ENCODE measurements around the gene DYSF. TPM values are rescaled to one million over a fixed set of nuclear protein-coding genes. Genes with fewer than 3 reads are reported as not detected.

DYSF gene
- total RNA-seq, 4 donors from 2014 or later, result 4.2 to 12.0 (median 5.9) TPM

GRCh38 chr2:71687412-71687811, 234.1 kb downstream of the DYSF start:
- 78 to 83% methylated on average over 10 of the region's 10 CpGs for WGBS, 2 donors
- TF ChIP-seq CTCF (IDR thresholded peaks at IDR 0.05) (no peak), POLR2A (IDR thresholded peaks at IDR 0.05) (no peak), EP300 (IDR thresholded peaks at IDR 0.05) (no peak)
- Histone ChIP-seq H3K4me3 (no peak overlapping the region), H3K27ac (no peak overlapping the region), H3K27me3 (peaks cover 0 to 3% of the 10 kb centered on the region in 2 donors), H3K4me1 (no peaks in the 10 kb centered on the region), H3K36me3 (no peaks in the 10 kb centered on the region), H3K9me3 (no peaks in the 10 kb centered on the region)
- DNase-seq (ENCODE audit: low spot score in 2 of 2), result no peak

- no peak for TF ChIP-seq CTCF (IDR thresholded peaks at IDR 0.05)
- no peak for TF ChIP-seq POLR2A (IDR thresholded peaks at IDR 0.05)
- no peak for TF ChIP-seq EP300 (IDR thresholded peaks at IDR 0.05)
- no peaks in the 10 kb centered on the region for H3K4me1 ChIP-seq
- 90 to 98% methylated on average over 7 of the region's 7 CpGs for WGBS, 2 donors
- no peak for DNase-seq (ENCODE audit: low spot score in 2 of 2)
- no peaks in the 10 kb centered on the region for H3K9me3 ChIP-seq
- H3K36me3 ChIP-seq, result no peaks in the 10 kb centered on the region
- H3K27me3 ChIP-seq, result peaks cover 0 to 4% of the 10 kb centered on the region in 2 donors
- H3K27ac ChIP-seq, result no peak overlapping the region
- no peak overlapping the region for H3K4me3 ChIP-seq
Measured at GRCh38 chr2:71688530-71688929, 235.2 kb downstream of the DYSF start.

GRCh38 chr2:71689393-71689792, 236.0 kb downstream of the DYSF start:
- WGBS, 2 donors, result 68 to 72% methylated on average over 2 of the region's 2 CpGs
- H3K36me3 ChIP-seq, result no peaks in the 10 kb centered on the region
- no peak for TF ChIP-seq EP300 (IDR thresholded peaks at IDR 0.05)
- TF ChIP-seq CTCF (IDR thresholded peaks at IDR 0.05), result no peak
- TF ChIP-seq POLR2A (IDR thresholded peaks at IDR 0.05), result no peak

GRCh38 chr2:71689968-71690834, 236.8 kb downstream of the DYSF start:
- peaks cover 0 to 4% of the 10 kb centered on the region in 2 donors for H3K27me3 ChIP-seq
- WGBS, 2 donors, result 94% methylated on average over 21 of the region's 21 CpGs
- DNase-seq (ENCODE audit: low spot score in 2 of 2), result no peak

More at GRCh38 chr2:71689393-71689792, 236.0 kb downstream of the DYSF start:
- Histone ChIP-seq H3K4me1 (no peaks in the 10 kb centered on the region), H3K9me3 (no peaks in the 10 kb centered on the region), H3K27ac (no peak overlapping the region), H3K4me3 (no peak overlapping the region), H3K27me3 (peaks cover 0 to 4% of the 10 kb centered on the region in 2 donors)
- DNase-seq (ENCODE audit: low spot score in 2 of 2), result no peak

More at GRCh38 chr2:71689968-71690834, 236.8 kb downstream of the DYSF start:
- Histone ChIP-seq H3K27ac (no peak overlapping the region), H3K36me3 (no peaks in the 10 kb centered on the region), H3K4me1 (no peaks in the 10 kb centered on the region), H3K4me3 (no peak overlapping the region), H3K9me3 (no peaks in the 10 kb centered on the region)
- no peak for TF ChIP-seq POLR2A (IDR thresholded peaks at IDR 0.05)
- no peak for TF ChIP-seq CTCF (IDR thresholded peaks at IDR 0.05)
- TF ChIP-seq EP300 (IDR thresholded peaks at IDR 0.05), result no peak
